Effector memory CD8-positive, alpha-beta T cell (primary cell): Measurements from ENCODE around the gene INKA2.

Experiments
- ATAC-seq: fragments of 150-1000 bp; cut with Tn5 transposase; replicated peaks from 2 replicates; pipeline ENCODE4 v1.10.0; 2021; ENCODE audit warnings: mild to moderate bottlenecking, moderate library complexity
- DNase-seq, 3 experiments: peaks; one replicate each; pipeline ENCODE4 v3.0.0; 2021
- H3K27ac Mint-ChIP-seq, 2 donors: one replicate each; pipeline ENCODE4 v1.8.0; 2022; ENCODE audit warnings: mild to moderate bottlenecking in 2 of 2, mixed read lengths in 2 of 2, moderate library complexity in 2 of 2
- H3K27me3 Mint-ChIP-seq, 2 donors: one replicate each; pipeline ENCODE4 v1.8.0; 2022; ENCODE audit warnings: mixed read lengths in 2 of 2
- H3K36me3 Mint-ChIP-seq: one replicate; pipeline ENCODE4 v1.8.0; 2022; ENCODE audit warnings: mild to moderate bottlenecking, moderate library complexity, mixed read lengths; ENCODE audit not compliant: insufficient read depth
- H3K4me1 Mint-ChIP-seq, 2 donors: one replicate each; pipeline ENCODE4 v1.8.0; 2022; ENCODE audit warnings: low read depth in 2 of 2, mixed read lengths in 2 of 2
- H3K4me3 Mint-ChIP-seq, 2 donors: one replicate each; pipeline ENCODE4 v1.8.0; 2022; ENCODE audit warnings: mild to moderate bottlenecking in 2 of 2, mixed read lengths in 2 of 2, moderate library complexity in 2 of 2
- H3K9me3 Mint-ChIP-seq, 2 donors: one replicate each; pipeline ENCODE4 v1.8.0; 2022; ENCODE audit warnings: mixed read lengths in 2 of 2
- total RNA-seq, 9 experiments: gene quantifications; one replicate each; lab custom pipeline; 2026; lab: John Stamatoyannopoulos, UW

The INKA2 gene
- 1.3 to 5.4 (median 3.3) reads per million in 9 experiments for total RNA-seq

DNA sequence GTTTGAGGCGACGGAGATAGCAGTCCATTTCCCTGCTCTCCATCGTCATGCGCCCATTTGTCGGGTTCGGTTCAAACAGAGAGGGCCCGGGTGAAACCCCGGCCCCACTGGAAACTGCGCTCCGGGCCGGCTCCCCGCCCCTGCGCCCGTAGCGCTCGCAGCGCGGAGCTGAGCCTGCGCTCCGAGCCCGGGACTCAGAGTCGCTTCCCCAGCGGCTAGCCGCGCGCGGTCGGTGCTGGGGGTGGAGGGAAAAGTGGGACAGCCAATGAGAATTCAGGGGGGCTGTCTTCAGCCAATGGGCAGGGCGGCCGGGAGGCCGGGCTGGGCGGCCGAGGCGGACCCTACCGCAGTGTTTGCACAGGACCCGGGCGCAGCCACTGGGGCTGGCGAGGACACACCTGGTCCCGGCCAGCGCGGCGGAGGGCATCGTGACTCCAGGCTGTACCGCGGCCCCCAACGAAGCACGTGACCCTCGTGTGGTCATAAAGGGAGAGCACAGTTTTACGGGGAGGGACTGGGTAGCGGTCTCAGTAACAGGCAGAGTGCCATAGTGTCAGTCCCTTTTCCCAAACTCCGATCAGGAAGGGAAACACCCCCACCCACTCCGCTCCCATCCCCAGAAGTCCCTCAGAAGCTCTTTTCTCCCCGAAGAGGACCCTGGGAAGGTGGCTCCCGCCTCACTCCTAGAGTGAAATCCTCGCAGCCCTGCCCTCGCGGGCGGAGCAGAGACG, at the start of gene INKA2:
TSS of gene INKA2 (minus strand) at position 202 of the 731 bp plus-strand sequence. CDS start at position 49, 153 bp downstream.
- DNase-seq (peak; percentile 38 to 41 (median 38)), ATAC-seq (peak; percentile 71)
- peak within 1 kb of the TSS; percentile 86 to 89 for H3K4me3 Mint-ChIP-seq
- H3K9me3 Mint-ChIP-seq, result no peaks in the 10 kb centered on the region
- peaks cover 15 to 26% of the 10 kb centered on the region in 2 donors for H3K4me1 Mint-ChIP-seq
- peaks cover 29% of the 10 kb centered on the region in 2 donors for H3K27me3 Mint-ChIP-seq
- H3K27ac Mint-ChIP-seq, result peak within 1 kb of the TSS; percentile 39 to 41
- peaks cover 9% of the 10 kb centered on the region for H3K36me3 Mint-ChIP-seq

- Mint-ChIP-seq H3K27me3 (peaks cover 48 to 66% of the 10 kb centered on the region in 2 donors), H3K4me3 (no peak overlapping the region), H3K27ac (no peak overlapping the region), H3K36me3 (no peaks in the 10 kb centered on the region), H3K9me3 (no peaks in the 10 kb centered on the region), H3K4me1 (no peaks in the 10 kb centered on the region)
- ATAC-seq (no peak), DNase-seq (no peak)
These were observed 47.5 kb upstream of the INKA2 start for GRCh38 chr1:111786669-111787207.

DNA sequence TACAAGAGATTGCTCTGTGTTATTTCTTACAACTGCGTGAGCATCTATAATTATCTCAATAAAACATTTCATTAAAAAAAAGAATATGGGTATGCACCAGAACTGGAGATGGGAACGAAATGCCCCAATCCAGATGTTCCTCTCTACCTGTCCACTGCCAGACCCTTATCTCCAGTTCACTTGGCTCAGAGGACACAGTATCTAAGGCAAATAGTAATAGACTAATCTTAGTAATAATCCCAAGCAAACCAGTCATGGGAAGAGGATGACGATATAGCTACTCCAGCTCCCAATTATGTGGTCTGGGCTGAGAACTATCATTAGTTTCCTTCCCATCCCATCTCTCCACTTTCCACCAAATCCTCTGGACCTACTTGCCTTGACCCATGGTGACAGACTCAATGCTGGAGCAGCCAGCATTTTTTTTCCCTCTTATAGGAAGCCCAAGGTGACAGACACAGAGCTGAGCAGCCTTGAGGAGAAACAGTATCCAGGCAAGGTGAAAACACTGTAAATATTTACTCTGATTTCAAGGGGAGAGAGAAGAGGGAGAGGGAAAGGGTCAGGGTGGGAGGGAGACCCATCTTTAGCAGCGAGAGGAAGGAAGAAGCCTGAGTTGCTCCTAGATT, 45.2 kb upstream of the INKA2 start:
- no peak overlapping the region for H3K27ac Mint-ChIP-seq
- DNase-seq, result no peak
- H3K27me3 Mint-ChIP-seq, result peaks cover 35 to 51% of the 10 kb centered on the region in 2 donors

DNA sequence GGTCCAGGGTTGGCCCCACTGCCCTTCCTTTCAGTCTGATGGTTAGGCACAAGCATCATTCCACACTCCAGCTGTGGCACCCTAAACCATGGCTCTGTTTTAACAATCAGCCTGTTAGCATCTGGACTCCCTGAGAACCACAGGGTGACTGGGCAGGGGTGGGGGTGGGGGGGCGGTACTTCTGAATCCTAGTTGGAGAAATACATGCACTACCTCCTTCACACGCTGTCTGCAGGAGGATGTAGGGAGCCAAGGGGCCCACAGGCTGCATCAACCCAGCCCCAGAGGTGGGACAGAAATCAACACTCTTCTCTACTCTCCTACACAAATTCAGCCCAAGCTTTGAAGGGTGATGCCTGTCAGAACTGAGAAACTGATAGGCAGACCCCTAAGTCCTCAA, 40.4 kb upstream of the INKA2 start:
- Mint-ChIP-seq H3K36me3 (no peaks in the 10 kb centered on the region), H3K27me3 (peaks cover 20 to 35% of the 10 kb centered on the region in 2 donors), H3K4me3 (no peak overlapping the region), H3K9me3 (no peaks in the 10 kb centered on the region), H3K27ac (no peak overlapping the region), H3K4me1 (no peaks in the 10 kb centered on the region)
- DNase-seq (no peak), ATAC-seq (no peak)

More for the DNA sequence above, 45.2 kb upstream of the INKA2 start:
- H3K4me1 Mint-ChIP-seq, result no peaks in the 10 kb centered on the region
- no peaks in the 10 kb centered on the region for H3K36me3 Mint-ChIP-seq
- ATAC-seq, result no peak
- H3K4me3 Mint-ChIP-seq, result no peak overlapping the region
- H3K9me3 Mint-ChIP-seq, result no peaks in the 10 kb centered on the region

DNA sequence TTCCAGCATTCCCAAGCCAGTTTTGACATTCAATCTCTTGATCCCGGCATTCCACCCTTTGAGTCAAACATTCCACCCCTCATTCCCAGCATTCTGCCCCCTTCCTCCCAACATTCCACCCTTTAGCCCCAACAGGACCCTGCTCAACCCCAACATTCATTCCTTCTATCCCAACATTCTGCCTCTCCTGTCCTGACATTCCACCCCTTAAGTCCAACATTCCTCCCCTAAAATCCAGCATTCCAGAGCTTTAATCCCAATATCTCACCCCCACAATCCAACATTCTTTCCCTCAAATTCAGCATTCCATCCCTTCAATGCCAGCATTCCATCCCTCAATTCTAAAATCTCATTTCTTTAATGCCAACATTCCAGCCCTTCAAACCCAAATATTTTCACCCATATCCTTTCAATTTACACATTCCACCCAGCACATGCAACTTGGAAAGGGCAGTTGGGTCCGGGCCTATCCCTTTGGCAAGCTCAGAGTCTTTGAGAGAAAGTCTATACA, 39.4 kb upstream of the INKA2 start:
- Mint-ChIP-seq H3K4me3 (no peak overlapping the region), H3K9me3 (no peaks in the 10 kb centered on the region), H3K36me3 (no peaks in the 10 kb centered on the region), H3K27me3 (peaks cover 16 to 34% of the 10 kb centered on the region in 2 donors), H3K4me1 (no peaks in the 10 kb centered on the region), H3K27ac (no peak overlapping the region)
- DNase-seq (no peak), ATAC-seq (no peak)

DNA sequence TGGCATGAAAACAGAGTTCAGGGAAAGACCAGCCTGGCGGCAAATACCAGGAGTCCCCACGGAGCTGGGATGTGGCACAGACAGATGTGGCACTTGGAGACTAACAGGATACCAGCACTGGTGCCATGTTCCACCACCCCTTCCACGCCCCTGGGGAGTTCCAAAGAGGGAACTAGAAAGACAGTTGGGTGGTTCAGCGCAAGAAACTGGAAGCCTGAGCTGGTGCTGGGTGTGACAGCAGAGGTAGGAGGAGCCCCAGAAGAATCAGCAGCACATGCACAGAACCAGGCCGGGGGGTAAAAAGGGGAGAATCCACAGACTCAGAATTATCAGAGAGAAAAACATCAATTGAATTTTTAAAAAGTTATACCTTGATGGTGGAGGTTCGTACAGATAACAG, 38.9 kb upstream of the INKA2 start:
- no peak overlapping the region for H3K4me3 Mint-ChIP-seq
- DNase-seq, result no peak
- ATAC-seq, result no peak
- H3K4me1 Mint-ChIP-seq, result no peaks in the 10 kb centered on the region
- H3K27ac Mint-ChIP-seq, result peak overlapping the region in 1 of 2 donors; percentile 26
- H3K9me3 Mint-ChIP-seq, result no peaks in the 10 kb centered on the region
- peaks cover 10 to 29% of the 10 kb centered on the region in 2 donors for H3K27me3 Mint-ChIP-seq
- H3K36me3 Mint-ChIP-seq, result no peaks in the 10 kb centered on the region

- peaks cover 7 to 23% of the 10 kb centered on the region in 2 donors for H3K27me3 Mint-ChIP-seq
- no peaks in the 10 kb centered on the region for H3K9me3 Mint-ChIP-seq
- ATAC-seq (no peak), DNase-seq (no peak)
- H3K36me3 Mint-ChIP-seq, result no peaks in the 10 kb centered on the region
- no peaks in the 10 kb centered on the region for H3K4me1 Mint-ChIP-seq
- no peak overlapping the region for H3K27ac Mint-ChIP-seq
- no peak overlapping the region for H3K4me3 Mint-ChIP-seq
These were observed 38.1 kb upstream of the INKA2 start for GRCh38 chr1:111777301-111777700.

- Mint-ChIP-seq H3K4me1 (no peaks in the 10 kb centered on the region), H3K36me3 (no peaks in the 10 kb centered on the region), H3K4me3 (no peak overlapping the region), H3K27ac (no peak overlapping the region), H3K9me3 (no peaks in the 10 kb centered on the region), H3K27me3 (peaks cover 7 to 23% of the 10 kb centered on the region in 2 donors)
- no peak for DNase-seq
- no peak for ATAC-seq
These were observed 37.7 kb upstream of the INKA2 start for GRCh38 chr1:111776861-111777260.

DNA sequence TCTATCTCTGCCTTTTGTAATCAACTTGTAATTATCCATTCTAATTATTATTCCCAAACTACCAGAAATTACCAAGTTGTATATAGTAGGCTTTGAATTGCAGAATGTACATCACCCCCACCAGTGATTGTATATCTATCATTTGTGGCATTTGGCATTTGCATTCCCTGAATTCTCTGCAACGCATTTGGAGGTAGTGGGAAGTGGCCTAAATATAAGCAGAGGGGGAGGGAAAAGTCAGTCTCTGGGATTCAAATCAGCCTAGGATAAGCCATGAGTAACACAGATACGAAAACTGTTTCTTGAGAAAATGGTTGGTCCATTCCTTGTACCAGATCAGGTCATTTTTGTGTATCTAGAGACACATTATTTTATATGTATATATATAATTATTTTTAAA, 37.2 kb upstream of the INKA2 start:
- Mint-ChIP-seq H3K27me3 (peaks cover 7 to 23% of the 10 kb centered on the region in 2 donors), H3K4me3 (no peak overlapping the region), H3K27ac (no peak overlapping the region), H3K36me3 (no peaks in the 10 kb centered on the region), H3K9me3 (no peaks in the 10 kb centered on the region), H3K4me1 (no peaks in the 10 kb centered on the region)
- DNase-seq (no peak), ATAC-seq (no peak)

DNA sequence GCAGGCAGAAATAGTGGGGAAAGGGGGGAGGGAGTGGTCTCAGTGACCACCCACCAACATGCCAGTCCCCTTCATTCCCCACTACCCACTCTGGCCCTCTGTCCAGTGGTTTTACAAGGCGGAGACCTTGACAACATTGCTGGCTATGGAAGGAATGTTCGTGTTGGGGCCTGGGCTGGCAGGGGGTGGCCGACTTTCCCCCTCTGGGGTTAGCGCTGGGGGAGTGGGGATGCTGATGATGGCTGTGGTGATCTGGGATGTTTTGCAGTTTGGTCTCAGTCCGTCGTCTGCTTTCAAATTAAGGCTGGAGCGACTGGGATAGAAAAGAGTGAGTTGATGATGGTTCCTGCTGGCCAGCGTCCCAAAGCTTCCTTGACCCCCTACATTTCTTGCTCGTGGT, 36.8 kb upstream of the INKA2 start:
- ATAC-seq (no peak), DNase-seq (no peak)
- Mint-ChIP-seq H3K27me3 (peaks cover 7 to 23% of the 10 kb centered on the region in 2 donors), H3K4me3 (no peak overlapping the region), H3K9me3 (no peaks in the 10 kb centered on the region), H3K36me3 (no peaks in the 10 kb centered on the region), H3K27ac (no peak overlapping the region), H3K4me1 (no peaks in the 10 kb centered on the region)

DNA sequence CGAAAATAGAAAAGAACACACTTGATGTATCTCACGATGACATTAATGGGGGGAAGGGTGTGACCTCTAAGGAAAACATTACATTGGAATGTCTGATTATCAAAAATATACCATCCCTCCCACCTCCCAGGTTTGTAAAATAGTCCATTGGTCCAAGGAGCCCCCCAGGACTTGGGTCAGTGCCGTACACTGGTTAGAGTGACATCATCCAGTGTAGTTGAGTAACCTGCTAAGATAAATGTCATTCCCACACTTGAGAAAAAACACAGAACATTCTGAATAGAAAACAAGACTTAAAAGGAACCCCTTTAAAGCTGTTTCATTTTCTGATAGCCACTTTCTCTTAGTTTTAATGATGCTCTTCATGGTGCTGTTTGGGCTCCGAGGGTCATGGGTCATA, 31.7 kb upstream of the INKA2 start:
- DNase-seq (no peak), ATAC-seq (no peak)
- Mint-ChIP-seq H3K27ac (peak overlapping the region in 1 of 2 donors; percentile 41), H3K4me1 (no peaks in the 10 kb centered on the region), H3K27me3 (no peaks in the 10 kb centered on the region), H3K36me3 (peaks cover 15% of the 10 kb centered on the region), H3K4me3 (no peak overlapping the region), H3K9me3 (no peaks in the 10 kb centered on the region)

DNA sequence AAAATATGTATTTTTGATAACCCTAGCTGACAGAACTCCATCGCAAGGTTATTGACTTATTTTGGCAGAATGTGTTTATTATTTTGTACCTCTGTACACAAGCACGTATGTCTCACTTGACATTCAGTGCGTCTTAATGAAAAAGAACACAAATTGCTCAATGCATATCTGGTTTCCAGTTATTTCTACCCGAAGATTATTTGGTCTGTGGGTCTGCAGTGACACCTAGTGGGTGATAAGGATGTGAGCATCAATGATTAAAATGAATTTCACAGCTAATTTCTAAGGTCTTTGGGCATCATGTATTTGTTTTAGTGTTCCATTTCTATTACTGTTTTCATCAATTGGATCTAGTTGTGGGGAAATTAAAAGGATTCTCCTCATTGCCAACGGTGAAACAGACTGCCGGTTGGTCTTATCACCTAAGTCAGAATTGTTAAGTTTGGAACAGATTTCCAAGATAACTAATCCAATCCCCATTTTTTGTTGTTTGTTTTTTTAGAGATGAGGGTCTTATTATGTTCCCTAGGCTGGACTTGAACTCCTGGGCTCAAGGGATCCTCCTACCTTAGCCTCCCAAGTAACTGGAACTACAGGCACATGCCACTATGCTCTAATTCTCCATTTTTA, 30.4 kb upstream of the INKA2 start:
- Mint-ChIP-seq H3K4me3 (no peak overlapping the region), H3K36me3 (peaks cover 28% of the 10 kb centered on the region), H3K4me1 (peaks cover 0 to 2% of the 10 kb centered on the region in 2 donors), H3K9me3 (no peaks in the 10 kb centered on the region), H3K27ac (no peak overlapping the region), H3K27me3 (no peaks in the 10 kb centered on the region)
- ATAC-seq, result peak; percentile 76
- DNase-seq, result peak; percentile 46 to 54 (median 49)

GRCh38 chr1:111768625-111769024, 29.4 kb upstream of the INKA2 start:
- no peaks in the 10 kb centered on the region for H3K9me3 Mint-ChIP-seq
- H3K4me3 Mint-ChIP-seq, result no peak overlapping the region
- H3K27ac Mint-ChIP-seq, result no peak overlapping the region
- DNase-seq, result no peak
- peaks cover 0 to 4% of the 10 kb centered on the region in 2 donors for H3K4me1 Mint-ChIP-seq
- no peaks in the 10 kb centered on the region for H3K27me3 Mint-ChIP-seq
- peaks cover 38% of the 10 kb centered on the region for H3K36me3 Mint-ChIP-seq
- ATAC-seq, result no peak
